Skeletal muscle satellite cell (primary cell): ENCODE results near the gene PARS2.
A peak's percentile ranks its signal among the peaks of the same experiment; 100 is the strongest.
"Not testable (repeated sequence)": the region's sequence is repeated elsewhere in the genome, so short reads cannot be mapped to it uniquely, and the experiment has no call there.

ENCODE experiments used
- H3K27me3 ChIP-seq: 2 replicates; pipeline ENCODE4 v1.7.0; 2013; ENCODE audit warnings: low read length; ENCODE audit not compliant: control insufficient read depth, insufficient read depth
- H3K36me3 ChIP-seq: 2 replicates; pipeline ENCODE4 v1.7.0; 2013; ENCODE audit warnings: mild to moderate bottlenecking, control low read depth, low read length; ENCODE audit not compliant: insufficient read depth
- H3K4me1 ChIP-seq: 2 replicates; pipeline ENCODE4 v1.7.0; 2013; ENCODE audit warnings: low read length; ENCODE audit not compliant: control insufficient read depth, insufficient read depth
- H3K4me2 ChIP-seq: 2 replicates; pipeline ENCODE4 v1.7.0; 2013; ENCODE audit warnings: mild to moderate bottlenecking, low read length
- H3K4me3 ChIP-seq: 2 replicates; pipeline ENCODE4 v1.7.0; 2013; ENCODE audit warnings: low read length
- H3K9ac ChIP-seq: 2 replicates; pipeline ENCODE4 v1.7.0; 2013; ENCODE audit warnings: mild to moderate bottlenecking, low read depth, low read length, moderate library complexity
- H3K9me3 ChIP-seq: replicated peaks from 2 replicates; pipeline ENCODE4 v1.7.0; 2013; ENCODE audit warnings: mild to moderate bottlenecking, control low read depth, low read length

The PARS2 gene

DNA sequence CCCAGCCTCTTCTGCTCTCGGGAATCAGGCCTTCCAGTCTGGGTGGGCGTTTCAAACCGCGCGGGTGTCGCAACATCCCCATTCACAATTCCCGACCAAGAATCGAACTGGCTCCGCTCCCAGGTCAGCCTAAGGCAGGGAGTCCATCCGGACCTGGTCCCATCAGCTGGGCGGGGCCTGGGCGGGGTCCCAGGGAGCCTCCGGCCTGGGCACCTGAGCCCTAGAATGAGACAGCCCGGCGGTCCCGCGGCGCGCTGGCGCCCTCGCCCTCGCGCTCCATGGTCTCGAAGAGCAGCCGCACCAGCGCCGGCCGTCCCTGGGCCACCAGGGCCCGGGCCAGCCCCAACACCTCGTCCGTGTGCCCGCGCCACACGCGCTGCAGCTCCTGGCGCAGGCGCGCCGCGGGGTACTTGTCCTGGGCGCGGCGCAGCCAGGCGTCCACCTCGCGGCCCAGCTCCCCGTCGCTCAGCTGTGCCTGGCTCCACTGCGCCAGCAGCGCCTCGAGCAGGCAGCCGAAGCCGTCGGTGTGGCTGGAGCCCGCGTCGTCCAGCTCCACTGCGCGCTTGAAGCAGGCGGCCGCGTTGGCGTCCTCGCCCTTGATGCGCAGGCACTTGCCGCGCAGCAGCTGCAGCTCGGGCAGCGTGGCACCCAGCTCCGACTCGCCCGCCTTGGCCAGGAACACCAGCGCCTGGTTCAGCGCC is 16.9 kb upstream of the PARS2 start:
- peak overlapping the region; percentile 29 for H3K4me2 ChIP-seq
- no peaks in the 10 kb centered on the region for H3K9me3 ChIP-seq
- H3K9ac ChIP-seq = no peak overlapping the region
- no peak overlapping the region for H3K4me3 ChIP-seq
- H3K36me3 ChIP-seq = no peaks in the 10 kb centered on the region
- no peaks in the 10 kb centered on the region for H3K4me1 ChIP-seq
- H3K27me3 ChIP-seq = peaks cover 87% of the 10 kb centered on the region

DNA sequence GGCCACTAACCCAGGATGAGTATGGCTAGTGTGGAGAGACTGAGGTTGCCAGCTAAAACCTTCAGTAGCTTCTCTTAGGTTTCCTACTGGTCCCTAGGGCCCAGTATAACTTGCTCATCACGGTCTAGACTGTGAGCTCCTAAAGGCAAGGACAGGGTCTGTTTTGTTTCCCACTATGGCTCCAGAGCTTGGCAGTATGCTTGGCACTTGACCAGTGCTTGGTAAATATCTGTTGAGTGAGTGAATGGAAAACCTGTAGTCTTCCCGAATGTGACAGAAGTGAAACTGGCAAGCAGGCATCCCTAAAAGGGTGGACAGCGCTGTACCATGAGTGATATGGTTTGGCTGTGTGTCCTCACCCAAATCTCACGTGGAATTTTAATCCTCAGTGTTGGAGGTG is 13.1 kb upstream of the PARS2 start:
- H3K9me3 ChIP-seq = no peaks in the 10 kb centered on the region
- no peak overlapping the region for H3K4me2 ChIP-seq
- no peak overlapping the region for H3K9ac ChIP-seq
- H3K36me3 ChIP-seq = no peaks in the 10 kb centered on the region
- no peaks in the 10 kb centered on the region for H3K4me1 ChIP-seq
- peaks cover 59% of the 10 kb centered on the region for H3K27me3 ChIP-seq
- no peak overlapping the region for H3K4me3 ChIP-seq

- H3K4me3 ChIP-seq = no peak overlapping the region
- no peak overlapping the region for H3K9ac ChIP-seq
- no peak overlapping the region for H3K4me2 ChIP-seq
- peaks cover 55% of the 10 kb centered on the region for H3K27me3 ChIP-seq
- H3K36me3 ChIP-seq = no peaks in the 10 kb centered on the region
- no peaks in the 10 kb centered on the region for H3K4me1 ChIP-seq
- H3K9me3 ChIP-seq = no peaks in the 10 kb centered on the region
These were observed 12.7 kb upstream of the PARS2 start for GRCh38 chr1:54777011-54777410.

DNA sequence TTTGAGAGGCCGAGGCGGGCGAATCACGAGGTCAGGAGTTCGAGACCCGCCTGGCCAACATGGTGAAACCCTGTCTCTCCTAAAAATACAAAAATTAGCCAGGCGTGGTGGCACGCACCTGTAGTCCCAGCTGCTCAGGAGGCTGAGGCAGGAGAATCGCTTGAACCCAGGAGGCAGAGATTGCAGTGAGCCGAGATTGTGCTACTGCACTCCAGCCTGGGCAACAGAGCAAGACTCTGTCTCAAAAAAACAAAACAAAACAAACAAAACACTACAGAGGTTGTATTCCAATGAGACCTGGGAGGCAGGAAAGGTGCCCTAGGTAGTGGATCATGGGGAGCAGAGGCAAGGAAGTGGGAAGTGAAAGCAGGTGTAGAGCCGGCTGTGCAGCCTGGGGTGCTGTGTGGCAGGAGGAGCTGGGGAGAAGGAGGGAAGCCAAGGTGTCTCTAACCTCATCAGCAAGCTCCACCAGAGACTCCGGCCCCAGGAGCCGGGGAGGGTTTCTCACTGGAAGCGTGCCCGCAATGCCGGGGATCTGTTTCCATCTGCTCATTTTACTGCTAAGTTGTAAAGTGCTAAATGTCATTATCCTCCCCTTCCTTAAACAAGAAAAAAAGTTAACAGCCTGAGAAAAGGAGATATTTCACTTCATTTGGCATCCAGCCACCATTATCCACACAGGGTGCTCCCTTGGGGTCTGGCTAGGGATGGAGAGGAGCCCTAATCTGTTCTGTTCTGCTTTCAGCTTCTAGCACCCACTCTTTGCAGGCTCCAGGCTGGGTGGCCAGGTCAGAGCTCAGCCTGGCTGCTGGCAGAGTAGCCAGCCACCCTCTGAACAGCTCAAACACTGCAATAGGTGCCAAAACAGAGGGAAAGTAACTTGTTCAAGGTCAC is 11.8 kb upstream of the PARS2 start:
- not testable (repeated sequence) for H3K4me3 ChIP-seq, H3K9me3 ChIP-seq, H3K4me1 ChIP-seq, H3K36me3 ChIP-seq, H3K9ac ChIP-seq, H3K4me2 ChIP-seq
- peaks cover 51% of the 10 kb centered on the region for H3K27me3 ChIP-seq

DNA sequence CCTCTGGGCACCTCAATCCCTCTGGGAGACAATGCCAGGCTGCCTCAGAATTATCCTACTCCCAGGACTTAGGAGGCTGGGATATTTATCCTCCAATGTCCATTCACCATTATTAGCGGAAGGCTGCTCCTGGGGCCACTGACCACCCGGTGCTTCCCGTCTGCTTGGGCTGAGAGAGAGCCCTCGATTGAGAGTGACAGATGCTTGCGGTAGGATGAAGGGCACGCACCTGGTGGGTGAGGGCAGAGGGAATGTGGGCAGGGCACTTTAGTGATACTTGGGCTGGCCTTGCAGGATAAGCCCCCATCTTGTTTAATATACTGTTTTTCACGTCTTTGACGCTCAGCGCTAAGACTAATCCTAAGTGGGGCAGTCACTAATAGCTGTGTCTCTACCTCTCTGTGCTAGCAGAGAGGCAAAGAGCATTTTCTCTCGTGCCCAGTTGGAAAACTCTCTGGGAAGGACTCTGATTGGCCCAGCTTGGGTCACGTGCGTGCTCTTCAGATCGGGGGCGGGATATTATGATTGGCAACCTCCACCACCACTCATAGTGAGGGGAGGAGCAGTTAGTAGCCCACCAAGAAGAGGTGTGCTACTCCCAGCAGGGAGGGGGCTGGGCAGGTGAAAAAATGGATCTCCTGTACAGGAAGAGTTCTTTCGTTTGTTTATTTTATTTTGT is 10.6 kb upstream of the PARS2 start:
- Histone ChIP-seq H3K36me3 (no peaks in the 10 kb centered on the region), H3K4me1 (no peaks in the 10 kb centered on the region), H3K9ac (no peak overlapping the region), H3K4me2 (no peak overlapping the region), H3K9me3 (no peaks in the 10 kb centered on the region), H3K4me3 (no peak overlapping the region), H3K27me3 (peaks cover 51% of the 10 kb centered on the region)

DNA sequence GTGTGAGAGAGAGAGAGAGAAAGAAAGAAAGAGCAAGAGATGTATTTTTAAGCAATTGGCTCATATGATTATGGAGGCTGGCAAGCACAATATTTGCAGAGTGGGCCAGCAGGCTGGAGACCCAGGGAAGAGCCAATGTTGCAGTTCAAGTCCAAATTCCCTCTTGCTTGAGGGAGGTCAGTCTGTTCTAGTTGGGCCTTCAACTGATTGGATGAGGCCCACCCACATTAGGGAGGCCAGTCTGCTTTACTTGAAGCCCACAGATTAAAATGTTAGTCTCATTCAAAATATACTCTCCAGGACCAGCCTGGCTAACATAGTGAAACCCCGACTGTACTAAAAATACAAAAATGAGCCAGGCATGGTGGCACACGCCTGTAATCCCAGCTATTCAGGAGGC is 8.6 kb upstream of the PARS2 start:
- Histone ChIP-seq H3K36me3 (no peaks in the 10 kb centered on the region), H3K4me2 (no peak overlapping the region), H3K9me3 (no peaks in the 10 kb centered on the region), H3K27me3 (peaks cover 47% of the 10 kb centered on the region), H3K4me3 (no peak overlapping the region), H3K4me1 (no peaks in the 10 kb centered on the region), H3K9ac (no peak overlapping the region)

DNA sequence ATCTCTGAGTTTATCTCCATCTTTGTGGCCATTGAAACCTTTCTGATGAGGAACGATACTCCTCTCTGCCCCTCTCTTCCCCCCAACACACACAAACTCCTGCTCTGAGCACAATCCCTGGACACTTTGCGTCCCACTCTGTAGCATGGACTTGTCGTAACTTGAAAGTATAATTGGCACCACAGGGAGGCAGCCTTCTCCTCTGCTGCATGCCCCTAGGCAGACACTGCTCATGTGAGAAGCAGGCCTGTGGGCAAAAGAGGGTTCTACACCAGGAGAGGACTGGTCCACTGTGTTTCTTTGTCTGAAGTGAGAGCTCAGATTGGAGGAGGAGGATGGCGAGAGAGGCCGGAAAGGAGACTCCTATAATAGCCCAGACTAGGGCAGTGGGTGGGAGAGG is 3.8 kb upstream of the PARS2 start:
- H3K4me1 ChIP-seq = peaks cover 8% of the 10 kb centered on the region
- no peak overlapping the region for H3K4me3 ChIP-seq
- peaks cover 37% of the 10 kb centered on the region for H3K27me3 ChIP-seq
- H3K36me3 ChIP-seq = no peaks in the 10 kb centered on the region
- H3K4me2 ChIP-seq = no peak overlapping the region
- no peak overlapping the region for H3K9ac ChIP-seq
- H3K9me3 ChIP-seq = no peaks in the 10 kb centered on the region

DNA sequence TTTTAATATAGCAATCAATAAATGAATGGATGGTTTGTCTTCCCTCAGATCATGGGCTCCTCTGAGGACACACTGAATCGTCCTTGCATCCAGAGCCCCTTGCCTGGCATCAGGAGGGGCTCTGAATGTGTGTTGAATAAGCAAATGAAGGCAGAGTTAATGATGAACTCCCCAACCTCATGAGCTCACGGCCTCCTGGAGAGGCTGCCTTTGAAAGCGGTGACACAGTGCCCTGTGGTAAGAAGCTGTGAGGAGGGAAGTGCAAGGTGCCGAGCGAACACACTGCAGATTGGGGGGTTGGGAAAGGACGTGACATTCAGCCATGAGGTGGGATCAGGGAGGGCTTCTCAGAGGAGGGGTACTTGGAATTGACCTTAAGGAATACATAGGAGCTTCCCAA is 3.2 kb upstream of the PARS2 start:
- Histone ChIP-seq H3K9ac (no peak overlapping the region), H3K36me3 (no peaks in the 10 kb centered on the region), H3K9me3 (no peaks in the 10 kb centered on the region), H3K4me2 (no peak overlapping the region), H3K27me3 (peaks cover 34% of the 10 kb centered on the region), H3K4me1 (peaks cover 8% of the 10 kb centered on the region), H3K4me3 (no peak overlapping the region)

DNA sequence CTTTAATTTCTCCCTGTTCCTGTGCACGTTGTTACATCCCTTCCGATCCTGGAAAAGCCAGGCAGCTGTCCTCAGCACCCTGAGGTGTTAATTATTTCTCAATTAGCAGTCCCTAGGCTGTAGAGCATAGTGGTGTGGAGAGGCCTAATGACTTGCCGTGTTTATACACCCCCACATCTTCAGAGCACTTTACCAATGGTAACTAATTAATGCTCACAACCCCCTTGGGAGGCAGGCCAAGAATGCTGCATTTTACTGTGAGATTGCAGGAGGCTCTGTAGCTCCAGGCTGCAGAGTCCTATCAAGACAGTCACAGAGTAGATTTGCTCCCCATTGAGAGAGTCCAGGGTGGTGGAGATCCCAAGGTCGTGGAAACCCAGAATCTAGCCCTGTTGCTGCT is 2.4 kb upstream of the PARS2 start:
- peaks cover 33% of the 10 kb centered on the region for H3K27me3 ChIP-seq
- H3K4me1 ChIP-seq = peaks cover 8% of the 10 kb centered on the region
- H3K36me3 ChIP-seq = no peaks in the 10 kb centered on the region
- H3K4me3 ChIP-seq = no peak overlapping the region
- no peaks in the 10 kb centered on the region for H3K9me3 ChIP-seq
- no peak overlapping the region for H3K4me2 ChIP-seq
- H3K9ac ChIP-seq = no peak overlapping the region

- Histone ChIP-seq H3K4me1 (peaks cover 8% of the 10 kb centered on the region), H3K36me3 (no peaks in the 10 kb centered on the region), H3K27me3 (peaks cover 22% of the 10 kb centered on the region), H3K9ac (peak overlapping the region; percentile 69), H3K4me3 (peak overlapping the region; percentile 67), H3K9me3 (no peaks in the 10 kb centered on the region), H3K4me2 (peak overlapping the region; percentile 80)
These were observed 719 bp upstream of the PARS2 start for GRCh38 chr1:54764922-54765561.

DNA sequence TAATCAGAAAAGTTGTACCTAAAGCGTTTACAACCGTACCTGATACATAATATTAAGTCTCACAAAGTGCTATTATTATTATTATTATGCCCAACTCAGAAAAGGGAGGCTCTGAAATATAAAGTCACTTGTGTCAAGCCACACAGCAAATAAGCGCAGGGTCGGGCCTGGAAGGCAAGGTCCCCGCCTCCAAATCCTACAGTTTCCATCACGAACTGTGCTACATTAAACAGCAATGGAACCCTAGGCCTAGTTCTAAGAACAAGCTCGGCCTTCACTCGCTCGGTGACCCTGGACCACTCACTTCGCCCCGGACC is 549 bp downstream of the PARS2 start:
- H3K27me3 ChIP-seq = peaks cover 14% of the 10 kb centered on the region
- H3K9me3 ChIP-seq = no peaks in the 10 kb centered on the region
- peak overlapping the region; percentile 91 for H3K4me2 ChIP-seq
- H3K36me3 ChIP-seq = no peaks in the 10 kb centered on the region
- peak overlapping the region; percentile 91 for H3K4me3 ChIP-seq
- peak overlapping the region; percentile 95 for H3K9ac ChIP-seq
- peaks cover 8% of the 10 kb centered on the region for H3K4me1 ChIP-seq
